ENCODE measurements around the gene MBOAT2.

Gene MBOAT2

GRCh38 chr2:8893474-8893873, 110.0 kb downstream of the MBOAT2 start:
- no peak for DNase-seq

- DNase-seq = no peak
These were observed 111.4 kb downstream of the MBOAT2 start for GRCh38 chr2:8892111-8892510.

- no peak for DNase-seq
These were observed 113.5 kb downstream of the MBOAT2 start for GRCh38 chr2:8889978-8890377.

- DNase-seq = no peak
These were observed 114.5 kb downstream of the MBOAT2 start for GRCh38 chr2:8888963-8889362.

GRCh38 chr2:8886876-8887275, 116.6 kb downstream of the MBOAT2 start:
- DNase-seq = no peak

- DNase-seq = no peak
These were observed 117.3 kb downstream of the MBOAT2 start for GRCh38 chr2:8886202-8886518.

- DNase-seq = no peak
These were observed 117.9 kb downstream of the MBOAT2 start for GRCh38 chr2:8885449-8886201.

GRCh38 chr2:8884812-8885211, 118.7 kb downstream of the MBOAT2 start:
- no peak for DNase-seq

GRCh38 chr2:8882094-8882493, 121.4 kb downstream of the MBOAT2 start:
- DNase-seq = no peak

GRCh38 chr2:8877894-8878293, 125.6 kb downstream of the MBOAT2 start:
- no peak for DNase-seq

- DNase-seq = no peak
These were observed 126.2 kb downstream of the MBOAT2 start for GRCh38 chr2:8877332-8877731.

- DNase-seq = no peak
These were observed 126.9 kb downstream of the MBOAT2 start for GRCh38 chr2:8876628-8877027.

GRCh38 chr2:8872821-8873432, 130.6 kb downstream of the MBOAT2 start:
- DNase-seq = peak; percentile 30

GRCh38 chr2:8870441-8870840, 133.0 kb downstream of the MBOAT2 start:
- no peak for DNase-seq

GRCh38 chr2:8867363-8867762, 136.1 kb downstream of the MBOAT2 start:
- DNase-seq = no peak

GRCh38 chr2:8863331-8863953, 140.0 kb downstream of the MBOAT2 start:
- no peak for DNase-seq

GRCh38 chr2:8862230-8862629, 141.3 kb downstream of the MBOAT2 start:
- no peak for DNase-seq

GRCh38 chr2:8861797-8862196, 141.7 kb downstream of the MBOAT2 start:
- no peak for DNase-seq

- DNase-seq = no peak
These were observed 143.2 kb downstream of the MBOAT2 start for GRCh38 chr2:8860239-8860638.

- DNase-seq = no peak
These were observed 144.6 kb downstream of the MBOAT2 start for GRCh38 chr2:8858910-8859309.

- DNase-seq = no peak
These were observed 145.2 kb downstream of the MBOAT2 start for GRCh38 chr2:8858264-8858663.

- no peak for DNase-seq
These were observed 145.8 kb downstream of the MBOAT2 start for GRCh38 chr2:8857709-8858108.

- no peak for DNase-seq
These were observed 147.3 kb downstream of the MBOAT2 start for GRCh38 chr2:8856176-8856575.

GRCh38 chr2:8855010-8855409, 148.5 kb downstream of the MBOAT2 start:
- DNase-seq = no peak

- DNase-seq = no peak
These were observed 150.1 kb downstream of the MBOAT2 start for GRCh38 chr2:8853426-8853825.

Data from NCI-H1092 treated with DMSO at 0.1 percent for 48 hours (cell line).